ENCODE measurements around the gene RPP25L.

- no peak for TF ChIP-seq STAT6 (CRISPR knock-in tag; conservative IDR thresholded peaks at IDR 0.05; ENCODE audit: low read depth)
- TF ChIP-seq ATF6 (CRISPR knock-in tag; IDR thresholded peaks at IDR 0.05): no peak
- TF ChIP-seq NFE2L1 (CRISPR knock-in tag; IDR thresholded peaks at IDR 0.05): no peak
- no peak for TF ChIP-seq ATF2 (CRISPR knock-in tag; IDR thresholded peaks at IDR 0.05; ENCODE audit: borderline replicate concordance, low read depth)
- TF ChIP-seq FOXJ3 (CRISPR knock-in tag; IDR thresholded peaks at IDR 0.05; ENCODE audit: borderline replicate concordance): no peak
- TF ChIP-seq SMAD4 (CRISPR knock-in tag; IDR thresholded peaks at IDR 0.05): no peak
- no peak for TF ChIP-seq CTCF (IDR thresholded peaks at IDR 0.05)
- TF ChIP-seq ZNF512 (CRISPR knock-in tag; IDR thresholded peaks at IDR 0.05; ENCODE audit: borderline replicate concordance): no peak
- TF ChIP-seq ERG (CRISPR knock-in tag; IDR thresholded peaks at IDR 0.05): no peak
- TF ChIP-seq MAX (CRISPR knock-in tag; IDR thresholded peaks at IDR 0.05): no peak
Measured at GRCh38 chr9:34571481-34571810, 40.5 kb downstream of the RPP25L start.
